Measurements from ENCODE around the gene DUT. TPM values are rescaled to one million over a fixed set of nuclear protein-coding genes. Genes with fewer than 3 reads are reported as not detected.

The DUT gene
- total and polyA plus RNA-seq, 9 of the 15 experiments (the other 6 are each of a cell fraction or from before 2014, with no cell fraction given): 13.9 to 235 (median 94.9) TPM

DNA sequence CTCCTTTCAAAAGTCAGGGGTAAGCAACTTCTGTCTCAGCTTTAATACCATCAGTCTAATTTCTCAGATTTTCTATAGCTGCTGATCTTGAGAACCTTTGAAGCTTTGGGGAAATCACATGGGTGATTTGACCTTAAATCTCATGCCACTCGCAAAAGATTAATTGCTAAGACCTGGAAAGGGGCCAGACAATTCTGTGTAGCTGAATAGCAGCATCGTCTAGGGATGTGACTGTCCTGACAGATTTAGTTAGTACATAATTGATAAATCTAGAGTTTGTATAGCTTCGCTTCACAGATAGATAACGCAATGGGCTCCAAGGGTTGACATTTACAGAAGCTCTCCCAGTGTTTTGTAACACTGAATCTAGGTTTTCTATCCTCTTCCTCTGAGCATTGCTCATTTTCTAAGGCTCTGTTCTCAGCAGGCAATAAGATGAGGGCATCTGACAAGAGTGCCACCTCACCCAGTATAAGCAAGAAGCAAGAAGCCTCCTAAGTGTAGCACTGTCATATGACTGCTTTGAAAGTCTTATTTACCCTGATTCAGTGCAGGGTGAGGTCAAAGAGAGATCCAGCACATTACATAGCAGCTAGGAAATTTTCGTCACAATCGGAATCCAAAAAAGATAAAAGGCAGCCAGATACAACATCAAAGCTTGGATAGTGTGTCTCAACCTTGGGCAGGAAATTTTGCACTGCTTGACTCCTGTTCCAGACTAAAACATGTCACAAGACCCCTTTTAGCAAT is 47.7 kb upstream of the DUT start:
- H3K36me3 ChIP-seq (ENCODE audit: control insufficient read depth, insufficient read depth, low read length): no peaks in the 10 kb centered on the region
- no peaks in the 10 kb centered on the region for H3K9me1 ChIP-seq (ENCODE audit: control insufficient read depth, insufficient read depth, low read length)
- BruUV-seq (replicated peaks): no TSS peak
- DNase-seq (ENCODE audit: extremely low read depth in 1 of 4, low spot score in 3 of 4): no peak
- no peaks in the 10 kb centered on the region for H3K27me3 ChIP-seq (ENCODE audit: control insufficient read depth in 2 of 2, insufficient read depth in 2 of 2, low read length in 2 of 2)
- no peak overlapping the region for H2AFZ ChIP-seq (ENCODE audit: low read depth, low read length)
- WGBS (ENCODE audit: insufficient coverage, low coverage, missing lambda C conversion rate): under 1% methylated on average over 6 of the region's 6 CpGs
- H4K20me1 ChIP-seq (replicated peaks; ENCODE audit: control insufficient read depth, insufficient read depth, low read length): no peaks in the 10 kb centered on the region
- H3K27ac ChIP-seq (ENCODE audit: extremely low read depth, low read depth, low read length): no peak overlapping the region
- no peak for ATAC-seq
- ChIA-PET CTCF (ENCODE audit: low intra/inter-chr PET ratio) (no interaction called here), POLR2A (no interaction called here)
- no peak overlapping the region for H3K4me2 ChIP-seq (ENCODE audit: insufficient read depth, low read length)
- H3K4me1 ChIP-seq (replicated peaks in 1 of 2; ENCODE audit: control insufficient read depth in 2 of 2, insufficient read depth in 2 of 2, low read length in 2 of 2): no peaks in the 10 kb centered on the region
- no peak overlapping the region for H3K4me3 ChIP-seq
- no peak for TF ChIP-seq GATAD2A (IDR thresholded peaks at IDR 0.05)
- intact Hi-C loops (cut with micrococcal nuclease): no loop called here
- H3K9me3 ChIP-seq (replicated peaks; ENCODE audit: control insufficient read depth, insufficient read depth, low read depth, low read length): no peaks in the 10 kb centered on the region
- H3K79me2 ChIP-seq (ENCODE audit: control insufficient read depth, insufficient read depth, low read length): no peaks in the 10 kb centered on the region
- H3K9ac ChIP-seq (ENCODE audit: insufficient read depth in 1 of 2, low read depth in 2 of 2, low read length in 2 of 2): no peak overlapping the region
- in situ Hi-C loops (cut with MboI): no loop called here
- no peak for FAIRE-seq

DNA sequence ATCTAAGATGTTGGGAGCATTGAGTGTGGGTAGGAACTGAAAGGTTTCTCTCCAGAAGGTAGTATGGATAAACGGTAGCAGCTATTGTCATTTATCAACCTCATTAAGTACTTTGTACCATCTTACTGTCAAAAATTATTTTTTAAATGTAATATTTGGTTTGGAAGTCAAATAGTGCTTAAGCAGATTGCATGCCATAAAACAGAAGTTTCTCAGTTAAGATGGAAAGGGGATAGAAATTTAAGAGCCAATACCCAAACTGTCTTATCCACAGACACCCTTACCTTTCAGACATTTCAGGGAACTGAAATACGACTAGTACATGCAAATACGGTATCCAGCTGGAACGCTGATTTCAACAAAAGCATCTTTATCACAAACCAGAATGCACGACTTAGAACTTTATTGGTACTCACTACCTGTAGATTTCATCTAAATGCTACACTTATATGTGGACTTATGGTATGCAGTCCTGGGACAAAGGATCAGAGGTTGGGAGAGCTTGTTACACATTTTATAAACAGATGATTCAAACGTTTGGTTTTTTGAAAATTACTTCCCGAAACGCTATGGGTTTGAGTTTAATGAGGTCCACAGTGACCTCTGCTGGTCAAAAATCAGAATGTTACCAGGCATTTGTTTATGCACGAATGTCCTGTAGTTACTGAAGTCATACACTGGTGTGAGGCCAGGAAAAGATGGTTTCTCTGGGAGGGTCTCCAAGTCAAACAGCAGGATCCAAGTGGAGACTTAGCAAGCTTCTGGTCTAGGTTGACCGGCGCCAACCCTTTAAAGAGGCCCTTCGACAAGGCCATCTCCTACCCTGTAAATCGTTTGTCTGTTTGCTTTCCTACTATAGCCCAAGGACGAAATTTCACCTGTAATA is 45.7 kb upstream of the DUT start:
- Histone ChIP-seq H3K4me2 (ENCODE audit: insufficient read depth, low read length) (no peak overlapping the region), H3K4me1 (replicated peaks in 1 of 2; ENCODE audit: control insufficient read depth in 2 of 2, insufficient read depth in 2 of 2, low read length in 2 of 2) (no peaks in the 10 kb centered on the region), H2AFZ (ENCODE audit: low read depth, low read length) (0 out of 2 replicates have a peak overlapping the region, but pooled peaks have one; percentile 32), H3K9me3 (replicated peaks; ENCODE audit: control insufficient read depth, insufficient read depth, low read depth, low read length) (no peaks in the 10 kb centered on the region), H4K20me1 (replicated peaks; ENCODE audit: control insufficient read depth, insufficient read depth, low read length) (no peaks in the 10 kb centered on the region), H3K79me2 (ENCODE audit: control insufficient read depth, insufficient read depth, low read length) (no peaks in the 10 kb centered on the region), H3K27me3 (ENCODE audit: control insufficient read depth in 2 of 2, insufficient read depth in 2 of 2, low read length in 2 of 2) (no peaks in the 10 kb centered on the region), H3K27ac (ENCODE audit: extremely low read depth, low read depth, low read length) (no peak overlapping the region), H3K9ac (ENCODE audit: insufficient read depth in 1 of 2, low read depth in 2 of 2, low read length in 2 of 2) (no peak overlapping the region), H3K9me1 (ENCODE audit: control insufficient read depth, insufficient read depth, low read length) (no peaks in the 10 kb centered on the region), H3K36me3 (ENCODE audit: control insufficient read depth, insufficient read depth, low read length) (no peaks in the 10 kb centered on the region), H3K4me3 (no peak overlapping the region)
- no TSS peak for BruUV-seq (replicated peaks)
- DNase-seq (ENCODE audit: extremely low read depth in 1 of 4, low spot score in 3 of 4) (peak; percentile 49 to 72 (median 56)), FAIRE-seq (peak; percentile 90), ATAC-seq (peak; percentile 91)
- CTCF ChIA-PET (ENCODE audit: low intra/inter-chr PET ratio): interaction anchor here (0.6 to 1.0 kb wide), 3 partner anchors 67 to 1090 kb away, joined by 3 to 4 read pairs (median 3); no protein-coding TSS in a partner anchor
- WGBS (ENCODE audit: insufficient coverage, low coverage, missing lambda C conversion rate): 1% methylated on average over 14 of the region's 14 CpGs
- in situ Hi-C loops (cut with MboI) (no loop called here), intact Hi-C loops (cut with micrococcal nuclease) (loop anchor here (5.0 kb wide), 2 partner anchors 67 to 1088 kb away; no protein-coding TSS in a partner anchor)
- POLR2A ChIA-PET: interaction anchor here (0.6 to 1.1 kb wide), 2 partner anchors 10 to 661 kb away, joined by 3 to 4 read pairs; no protein-coding TSS in a partner anchor
- TF ChIP-seq, protein P1, sequence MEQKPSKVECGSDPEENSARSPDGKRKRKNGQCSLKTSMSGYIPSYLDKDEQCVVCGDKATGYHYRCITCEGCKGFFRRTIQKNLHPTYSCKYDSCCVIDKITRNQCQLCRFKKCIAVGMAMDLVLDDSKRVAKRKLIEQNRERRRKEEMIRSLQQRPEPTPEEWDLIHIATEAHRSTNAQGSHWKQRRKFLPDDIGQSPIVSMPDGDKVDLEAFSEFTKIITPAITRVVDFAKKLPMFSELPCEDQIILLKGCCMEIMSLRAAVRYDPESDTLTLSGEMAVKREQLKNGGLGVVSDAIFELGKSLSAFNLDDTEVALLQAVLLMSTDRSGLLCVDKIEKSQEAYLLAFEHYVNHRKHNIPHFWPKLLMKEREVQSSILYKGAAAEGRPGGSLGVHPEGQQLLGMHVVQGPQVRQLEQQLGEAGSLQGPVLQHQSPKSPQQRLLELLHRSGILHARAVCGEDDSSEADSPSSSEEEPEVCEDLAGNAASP (IDR thresholded peaks at IDR 0.05): no peak
- peak; percentile 43 to 59; a peak in 3 of 4 replicates for TF ChIP-seq RAD21 (CRISPR knock-in tag; conservative IDR thresholded peaks at IDR 0.05 in 1 of 2, IDR thresholded peaks at IDR 0.05 in 1 of 2)
- TF ChIP-seq, protein P2, sequence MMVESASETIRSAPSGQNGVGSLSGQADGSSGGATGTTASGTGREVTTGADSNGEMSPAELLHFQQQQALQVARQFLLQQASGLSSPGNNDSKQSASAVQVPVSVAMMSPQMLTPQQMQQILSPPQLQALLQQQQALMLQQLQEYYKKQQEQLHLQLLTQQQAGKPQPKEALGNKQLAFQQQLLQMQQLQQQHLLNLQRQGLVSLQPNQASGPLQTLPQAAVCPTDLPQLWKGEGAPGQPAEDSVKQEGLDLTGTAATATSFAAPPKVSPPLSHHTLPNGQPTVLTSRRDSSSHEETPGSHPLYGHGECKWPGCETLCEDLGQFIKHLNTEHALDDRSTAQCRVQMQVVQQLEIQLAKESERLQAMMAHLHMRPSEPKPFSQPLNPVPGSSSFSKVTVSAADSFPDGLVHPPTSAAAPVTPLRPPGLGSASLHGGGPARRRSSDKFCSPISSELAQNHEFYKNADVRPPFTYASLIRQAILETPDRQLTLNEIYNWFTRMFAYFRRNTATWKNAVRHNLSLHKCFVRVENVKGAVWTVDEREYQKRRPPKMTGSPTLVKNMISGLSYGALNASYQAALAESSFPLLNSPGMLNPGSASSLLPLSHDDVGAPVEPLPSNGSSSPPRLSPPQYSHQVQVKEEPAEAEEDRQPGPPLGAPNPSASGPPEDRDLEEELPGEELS (CRISPR knock-in tag; IDR thresholded peaks at IDR 0.05; ENCODE audit: borderline replicate concordance): no peak
- TF ChIP-seq, protein P3, sequence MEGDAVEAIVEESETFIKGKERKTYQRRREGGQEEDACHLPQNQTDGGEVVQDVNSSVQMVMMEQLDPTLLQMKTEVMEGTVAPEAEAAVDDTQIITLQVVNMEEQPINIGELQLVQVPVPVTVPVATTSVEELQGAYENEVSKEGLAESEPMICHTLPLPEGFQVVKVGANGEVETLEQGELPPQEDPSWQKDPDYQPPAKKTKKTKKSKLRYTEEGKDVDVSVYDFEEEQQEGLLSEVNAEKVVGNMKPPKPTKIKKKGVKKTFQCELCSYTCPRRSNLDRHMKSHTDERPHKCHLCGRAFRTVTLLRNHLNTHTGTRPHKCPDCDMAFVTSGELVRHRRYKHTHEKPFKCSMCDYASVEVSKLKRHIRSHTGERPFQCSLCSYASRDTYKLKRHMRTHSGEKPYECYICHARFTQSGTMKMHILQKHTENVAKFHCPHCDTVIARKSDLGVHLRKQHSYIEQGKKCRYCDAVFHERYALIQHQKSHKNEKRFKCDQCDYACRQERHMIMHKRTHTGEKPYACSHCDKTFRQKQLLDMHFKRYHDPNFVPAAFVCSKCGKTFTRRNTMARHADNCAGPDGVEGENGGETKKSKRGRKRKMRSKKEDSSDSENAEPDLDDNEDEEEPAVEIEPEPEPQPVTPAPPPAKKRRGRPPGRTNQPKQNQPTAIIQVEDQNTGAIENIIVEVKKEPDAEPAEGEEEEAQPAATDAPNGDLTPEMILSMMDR (IDR thresholded peaks at IDR 0.05 in 2 of 3, conservative IDR thresholded peaks at IDR 0.05 in 1 of 3; ENCODE audit: insufficient read depth in 2 of 3, low read depth in 1 of 3, low read length in 3 of 3): peak; percentile 43 to 72 (median 64); a peak in 5 of 6 replicates

Measured in K562 (cell line).